Ascending aorta (tissue), 2 donors: ENCODE measurements around the gene ASB3. TPM values are rescaled to one million over a fixed set of nuclear protein-coding genes. Genes with fewer than 3 reads are reported as not detected.

Experiments
- DNase-seq, 2 donors: peaks; one replicate each; pipeline ENCODE4 v3.0.0-alpha.2; 2019; ENCODE audit warnings: low spot score in 2 of 2
- H3K27ac ChIP-seq, 2 donors: fragments of 200-600 bp; sonication (generic); one replicate each; pipeline ENCODE4 v1.5.1; 2016 to 2017; ENCODE audit warnings: mild to moderate bottlenecking in 1 of 2
- H3K27me3 ChIP-seq: fragments of 200-600 bp; sonication (generic); one replicate; pipeline ENCODE4 v1.5.1; 2017
- H3K36me3 ChIP-seq, 2 donors: fragments of 200-600 bp; sonication (generic); one replicate each; pipeline ENCODE4 v1.5.1; 2016
- H3K4me1 ChIP-seq, 2 donors: fragments of 200-600 bp; sonication (generic); one replicate each; pipeline ENCODE4 v1.5.1; 2016 to 2017; ENCODE audit warnings: mild to moderate bottlenecking in 1 of 2
- H3K4me3 ChIP-seq, 2 donors: fragments of 200-600 bp; sonication (generic); one replicate each; pipeline ENCODE4 v1.5.1; 2016 to 2017; ENCODE audit warnings: mild to moderate bottlenecking in 1 of 2
- H3K9me3 ChIP-seq, 2 donors: fragments of 200-600 bp; sonication (generic); one replicate each; pipeline ENCODE4 v1.5.1; 2016
- CTCF ChIP-seq, 3 experiments: fragments of 200-600 bp in 2 of 3; fragments of 450-650 bp in 1 of 3; sonication (generic) in 2 of 3; IDR thresholded peaks; one replicate each; pipeline ENCODE4 v1.5.1; 2016 to 2019; ENCODE audit warnings: antibody characterized with exemption in 3 of 3, mild to moderate bottlenecking in 1 of 3, moderate library complexity in 1 of 3
- intact Hi-C: fragments of 100-400 bp; cut with DNase I; formaldehyde crosslinking; loops from one replicate; pipeline ENCODE4 v1.15.1; 2023
- total RNA-seq: library from RNA; depleted of rRNA; stranded (reverse); fragments of >200 nt; gene quantifications from one replicate; pipeline ENCODE4 v1.1.0, GENCODE V29; 2016

The ASB3 gene
- total RNA-seq, 1 donor from 2014 or later, result 3.4 TPM

- H3K27ac ChIP-seq, result no peak overlapping the region
- H3K4me3 ChIP-seq, result no peak overlapping the region
- intact Hi-C loops, result no loop called here
- no peaks in the 10 kb centered on the region for H3K27me3 ChIP-seq
- DNase-seq, result no peak
- H3K36me3 ChIP-seq, result no peaks in the 10 kb centered on the region
- H3K9me3 ChIP-seq, result no peaks in the 10 kb centered on the region
- no peaks in the 10 kb centered on the region for H3K4me1 ChIP-seq
- no peak for TF ChIP-seq CTCF (IDR thresholded peaks at IDR 0.05)
Observed at GRCh38 chr2:53633441-53633840, 153.3 kb downstream of the ASB3 start.

- Histone ChIP-seq H3K9me3 (no peaks in the 10 kb centered on the region), H3K27me3 (no peaks in the 10 kb centered on the region), H3K27ac (no peak overlapping the region), H3K4me1 (no peaks in the 10 kb centered on the region), H3K4me3 (peak overlapping the region in 1 of 2 donors; percentile 25), H3K36me3 (no peaks in the 10 kb centered on the region)
- TF ChIP-seq CTCF (IDR thresholded peaks at IDR 0.05), result no peak
- intact Hi-C loops, result no loop called here
- DNase-seq, result no peak
Observed at GRCh38 chr2:53632714-53633113, 154.0 kb downstream of the ASB3 start.

DNA sequence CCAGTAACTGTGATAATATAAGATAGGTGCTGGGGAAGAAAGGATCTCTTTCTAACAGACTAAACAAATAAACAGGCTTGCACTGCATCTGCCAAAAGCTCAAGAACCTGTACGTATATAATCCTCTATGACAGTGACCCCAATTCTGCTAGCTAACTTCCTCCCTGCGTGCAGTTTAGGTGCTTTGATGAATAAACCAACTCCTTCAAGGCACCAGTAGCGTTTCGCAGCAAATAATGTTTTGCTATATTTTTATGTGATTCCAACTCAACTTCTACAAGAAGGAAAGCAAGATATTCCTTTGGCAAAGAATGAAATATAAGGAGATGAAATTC lies 154.7 kb downstream of the ASB3 start:
- no peaks in the 10 kb centered on the region for H3K36me3 ChIP-seq
- intact Hi-C loops, result no loop called here
- no peak overlapping the region for H3K4me3 ChIP-seq
- no peaks in the 10 kb centered on the region for H3K4me1 ChIP-seq
- no peaks in the 10 kb centered on the region for H3K27me3 ChIP-seq
- DNase-seq, result no peak
- no peaks in the 10 kb centered on the region for H3K9me3 ChIP-seq
- no peak for TF ChIP-seq CTCF (IDR thresholded peaks at IDR 0.05)
- H3K27ac ChIP-seq, result no peak overlapping the region

DNA sequence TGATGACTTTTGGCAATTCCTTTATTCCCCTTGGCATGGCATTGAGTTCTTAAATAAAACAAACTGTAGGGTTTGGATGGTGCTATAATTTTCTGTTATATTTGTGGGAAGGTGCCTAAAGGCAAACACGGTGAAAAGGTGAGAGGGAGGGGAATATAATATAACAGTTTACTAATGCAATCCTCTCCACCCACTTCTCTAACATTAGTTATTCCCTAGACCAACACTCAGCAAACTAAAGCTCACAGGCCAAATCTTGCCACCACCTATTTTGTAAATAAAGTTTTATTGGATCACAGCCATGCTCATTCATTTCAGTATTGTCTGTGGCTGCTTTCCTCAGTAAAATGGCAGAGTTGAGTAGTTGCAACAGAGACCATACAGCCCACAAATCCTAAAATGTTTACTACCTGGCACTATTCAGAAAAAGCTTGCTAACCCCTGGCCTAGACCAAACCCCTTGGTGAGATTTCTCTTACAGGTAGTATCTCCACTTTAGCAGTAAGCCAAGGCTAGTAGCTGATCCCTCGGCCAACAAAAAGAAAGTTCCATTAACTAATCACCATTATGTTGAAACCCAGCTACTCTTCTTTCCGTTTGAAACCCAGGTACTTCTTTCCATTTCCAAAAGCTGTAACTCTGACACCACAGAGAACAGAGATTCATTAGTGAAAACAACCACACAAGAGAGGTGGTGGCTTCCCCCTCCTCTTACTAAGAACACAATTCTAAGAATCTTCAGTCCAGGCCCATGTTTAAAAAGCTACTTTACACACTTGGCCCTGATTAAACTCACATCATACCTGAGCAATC lies 155.2 kb downstream of the ASB3 start:
- no peaks in the 10 kb centered on the region for H3K4me1 ChIP-seq
- no peak for DNase-seq
- H3K27me3 ChIP-seq, result no peaks in the 10 kb centered on the region
- H3K9me3 ChIP-seq, result no peaks in the 10 kb centered on the region
- no peak for TF ChIP-seq CTCF (IDR thresholded peaks at IDR 0.05)
- H3K36me3 ChIP-seq, result no peaks in the 10 kb centered on the region
- no peak overlapping the region for H3K27ac ChIP-seq
- intact Hi-C loops, result no loop called here
- no peak overlapping the region for H3K4me3 ChIP-seq

DNA sequence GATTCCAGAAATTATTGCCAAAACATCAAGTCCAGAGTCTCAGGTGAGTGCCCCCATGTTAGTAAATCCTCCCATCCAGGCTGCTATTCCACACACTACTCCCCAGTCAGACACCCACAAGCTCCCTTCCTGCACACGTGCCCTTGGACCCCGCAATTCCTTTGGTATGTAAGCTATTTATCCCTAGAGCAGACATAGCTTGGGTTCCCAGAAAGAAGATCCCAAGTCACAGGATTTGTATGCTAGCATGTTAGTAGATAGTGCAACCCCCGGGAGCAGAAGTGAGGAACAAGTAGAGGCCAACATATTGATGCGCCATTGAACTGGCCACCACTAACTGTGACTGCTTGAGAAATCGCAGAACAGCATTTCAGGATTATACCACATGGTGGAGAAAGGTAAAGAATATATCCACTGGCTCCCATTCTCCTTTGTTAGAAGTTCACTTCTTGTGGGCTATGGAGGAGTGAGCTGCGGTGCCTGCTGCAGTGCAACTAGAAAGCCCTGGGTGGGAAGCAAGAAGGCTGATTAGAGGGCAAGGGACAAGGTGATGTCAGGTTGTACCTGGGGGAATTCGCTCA lies 156.6 kb downstream of the ASB3 start:
- no peak for TF ChIP-seq CTCF (IDR thresholded peaks at IDR 0.05)
- Histone ChIP-seq H3K36me3 (no peaks in the 10 kb centered on the region), H3K4me3 (no peak overlapping the region), H3K27ac (no peak overlapping the region), H3K27me3 (no peaks in the 10 kb centered on the region), H3K4me1 (no peaks in the 10 kb centered on the region), H3K9me3 (no peaks in the 10 kb centered on the region)
- DNase-seq, result no peak
- intact Hi-C loops, result no loop called here
